Gastrocnemius medialis (tissue), 4 donors: Measurements from ENCODE around the gene CDK5RAP1. TPM values are rescaled to one million over a fixed set of nuclear protein-coding genes. Genes with fewer than 3 reads are reported as not detected.

Experiments used
- ATAC-seq, 2 donors: fragments of 150-250 bp; one replicate each; pipeline ENCODE4 v1.9.1; 2016
- DNase-seq, 2 donors: peaks; one replicate each; pipeline ENCODE4 v3.0.0-alpha.2; 2019
- H3K27ac ChIP-seq, 4 donors: fragments of 200-600 bp; sonication (generic); 1 replicate in 1 of 4; 2 replicates in 3 of 4; pipeline ENCODE4 v1.5.1; 2016 to 2018; ENCODE audit warnings: mild to moderate bottlenecking in 2 of 4, moderate library complexity in 1 of 4
- H3K27me3 ChIP-seq, 3 donors: fragments of 200-600 bp; sonication (generic) in 2 of 3; 1 replicate in 1 of 3; 2 replicates in 2 of 3; pipeline versions ENCODE4 v1.5.1 to v1.6.0; 2016 to 2019; ENCODE audit warnings: mild to moderate bottlenecking in 1 of 3, moderate library complexity in 1 of 3
- H3K36me3 ChIP-seq, 2 donors: fragments of 200-600 bp; sonication (generic) in 1 of 2; one replicate each; pipeline ENCODE4 v1.5.1; 2017 to 2018
- H3K4me1 ChIP-seq, 2 donors: fragments of 200-600 bp; sonication (generic) in 1 of 2; one replicate each; pipeline ENCODE4 v1.5.1; 2016 to 2017; ENCODE audit warnings: mild to moderate bottlenecking in 2 of 2
- H3K4me3 ChIP-seq, 4 donors: fragments of 200-600 bp; sonication (generic) in 3 of 4; 1 replicate in 1 of 4; 2 replicates in 3 of 4; pipeline ENCODE4 v1.5.1; 2016 to 2019; ENCODE audit warnings: mild to moderate bottlenecking in 2 of 4
- H3K9me3 ChIP-seq, 3 donors: fragments of 200-600 bp; sonication (generic) in 2 of 3; 1 replicate in 1 of 3; 2 replicates in 2 of 3; pipeline ENCODE4 v1.5.1; 2016 to 2019
- POLR2A ChIP-seq, 2 donors: fragments of 450-650 bp; IDR thresholded peaks; one replicate each; pipeline ENCODE4 v1.6.1; 2017; ENCODE audit warnings: antibody characterized with exemption in 2 of 2, mild to moderate bottlenecking in 2 of 2, moderate library complexity in 2 of 2
- in situ Hi-C, 4 donors: fragments of 200-750 bp; cut with MboI; loops; one replicate each; pipeline versions ENCODE4 v1.15.0 to v1.8.0; 2017; ENCODE audit warnings: low sequenced_read_pairs in 4 of 4
- intact Hi-C: fragments of 100-400 bp; cut with DNase I; formaldehyde crosslinking; loops from one replicate; pipeline ENCODE4 v1.15.1; 2023; ENCODE audit warnings: low total_unique reads
- total RNA-seq, 4 donors: library from RNA; depleted of rRNA; stranded (reverse); fragments of >200 nt; gene quantifications; one replicate each; pipeline versions ENCODE4 v1.1.0 to v1.2.3, GENCODE V29; 2016
- TF ChIP-seq, protein P1 (sequence below), 5 experiments: fragments of 450-650 bp in 3 of 5; fragments of 200-600 bp in 2 of 5; sonication (generic) in 2 of 5; IDR thresholded peaks in 4 of 5; conservative IDR thresholded peaks in 1 of 5; 1 replicate in 4 of 5; 2 replicates in 1 of 5; pipeline ENCODE4 v1.5.1; 2016 to 2019; ENCODE audit warnings: antibody characterized with exemption in 5 of 5, mild to moderate bottlenecking in 3 of 5, moderate library complexity in 3 of 5

CDK5RAP1 gene
- total RNA-seq, 4 donors from 2014 or later, result 23.2 to 27.6 (median 25.8) TPM

DNA sequence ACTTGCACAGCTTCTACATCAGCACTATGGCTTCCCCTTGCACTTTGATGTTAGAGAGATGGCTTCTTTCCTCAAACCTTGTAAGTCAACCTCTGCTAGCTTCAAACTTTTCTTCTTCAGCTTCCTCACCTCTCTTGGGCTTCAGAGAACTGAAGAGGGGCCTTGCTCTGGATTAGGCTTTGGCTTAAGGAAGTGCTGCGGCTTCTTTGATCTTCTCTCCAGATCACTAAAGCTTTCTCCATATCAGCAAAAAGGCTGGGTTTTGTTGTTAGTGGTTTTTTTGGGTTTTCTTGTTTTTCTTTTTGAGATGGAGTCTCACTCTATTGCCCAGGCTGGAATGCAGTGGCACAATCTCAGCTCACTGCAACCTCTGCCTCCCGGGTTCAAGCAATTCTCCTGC, 24.0 kb downstream of the CDK5RAP1 start:
- DNase-seq, result no peak
- Histone ChIP-seq H3K9me3 (no peaks in the 10 kb centered on the region), H3K4me1 (no peaks in the 10 kb centered on the region), H3K4me3 (no peak overlapping the region), H3K27ac (no peak overlapping the region), H3K36me3 (peaks cover 0 to 80% of the 10 kb centered on the region in 2 donors), H3K27me3 (no peaks in the 10 kb centered on the region)
- no peak for ATAC-seq
- intact Hi-C loops, result no loop called here
- in situ Hi-C loops, result no loop called here
- TF ChIP-seq, protein P1, sequence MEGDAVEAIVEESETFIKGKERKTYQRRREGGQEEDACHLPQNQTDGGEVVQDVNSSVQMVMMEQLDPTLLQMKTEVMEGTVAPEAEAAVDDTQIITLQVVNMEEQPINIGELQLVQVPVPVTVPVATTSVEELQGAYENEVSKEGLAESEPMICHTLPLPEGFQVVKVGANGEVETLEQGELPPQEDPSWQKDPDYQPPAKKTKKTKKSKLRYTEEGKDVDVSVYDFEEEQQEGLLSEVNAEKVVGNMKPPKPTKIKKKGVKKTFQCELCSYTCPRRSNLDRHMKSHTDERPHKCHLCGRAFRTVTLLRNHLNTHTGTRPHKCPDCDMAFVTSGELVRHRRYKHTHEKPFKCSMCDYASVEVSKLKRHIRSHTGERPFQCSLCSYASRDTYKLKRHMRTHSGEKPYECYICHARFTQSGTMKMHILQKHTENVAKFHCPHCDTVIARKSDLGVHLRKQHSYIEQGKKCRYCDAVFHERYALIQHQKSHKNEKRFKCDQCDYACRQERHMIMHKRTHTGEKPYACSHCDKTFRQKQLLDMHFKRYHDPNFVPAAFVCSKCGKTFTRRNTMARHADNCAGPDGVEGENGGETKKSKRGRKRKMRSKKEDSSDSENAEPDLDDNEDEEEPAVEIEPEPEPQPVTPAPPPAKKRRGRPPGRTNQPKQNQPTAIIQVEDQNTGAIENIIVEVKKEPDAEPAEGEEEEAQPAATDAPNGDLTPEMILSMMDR (IDR thresholded peaks at IDR 0.05 in 4 of 5, conservative IDR thresholded peaks at IDR 0.05 in 1 of 5), result no peak
- TF ChIP-seq POLR2A (IDR thresholded peaks at IDR 0.05), result no peak

DNA sequence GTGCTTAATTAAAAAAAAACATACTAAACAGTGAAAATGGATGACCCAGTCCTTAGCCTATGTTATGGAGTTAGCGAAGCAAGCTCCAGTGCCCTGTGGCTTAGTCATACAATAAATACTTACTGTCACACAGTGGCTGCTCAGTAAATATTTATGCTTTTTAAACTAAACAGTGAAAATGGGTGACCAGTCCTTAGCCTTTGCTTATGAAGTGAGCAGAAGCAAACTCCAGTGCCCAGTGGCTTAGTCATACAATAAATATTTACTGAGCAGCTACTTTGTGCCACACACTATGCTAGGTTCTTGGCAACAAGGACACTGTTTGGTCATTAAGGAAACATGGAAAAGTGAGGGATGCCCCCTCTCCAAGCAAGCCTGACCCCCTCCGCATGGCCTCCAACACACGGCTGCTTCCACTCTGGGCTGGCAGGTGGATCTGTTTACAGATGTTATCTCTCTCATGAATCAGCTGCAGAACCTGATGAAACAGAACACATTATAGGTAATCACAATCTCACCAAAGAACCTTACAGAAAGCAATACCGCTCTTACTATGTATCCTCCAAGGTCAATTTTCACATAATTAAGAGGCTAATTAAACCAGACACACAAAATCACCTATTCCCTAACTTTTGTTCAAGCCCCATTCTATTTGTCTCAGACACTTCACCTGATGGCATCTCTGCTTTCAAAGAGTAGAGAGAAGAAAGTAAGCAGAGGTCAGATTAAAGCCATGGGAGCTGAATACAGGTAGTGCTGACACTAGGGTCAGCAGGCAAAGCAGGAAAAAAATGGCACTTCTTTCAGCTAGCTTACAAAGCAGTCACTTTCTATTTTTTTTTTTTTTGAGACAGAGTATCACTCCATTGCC, 27.3 kb downstream of the CDK5RAP1 start:
- TF ChIP-seq POLR2A (IDR thresholded peaks at IDR 0.05), result no peak
- TF ChIP-seq, protein P1 (IDR thresholded peaks at IDR 0.05 in 4 of 5, conservative IDR thresholded peaks at IDR 0.05 in 1 of 5), result no peak
- H3K27me3 ChIP-seq, result no peaks in the 10 kb centered on the region
- DNase-seq, result no peak
- no peak overlapping the region for H3K27ac ChIP-seq
- intact Hi-C loops, result no loop called here
- peaks cover 0 to 81% of the 10 kb centered on the region in 2 donors for H3K36me3 ChIP-seq
- in situ Hi-C loops, result no loop called here
- H3K4me1 ChIP-seq, result no peaks in the 10 kb centered on the region
- H3K4me3 ChIP-seq, result no peak overlapping the region
- no peak for ATAC-seq
- H3K9me3 ChIP-seq, result no peaks in the 10 kb centered on the region

DNA sequence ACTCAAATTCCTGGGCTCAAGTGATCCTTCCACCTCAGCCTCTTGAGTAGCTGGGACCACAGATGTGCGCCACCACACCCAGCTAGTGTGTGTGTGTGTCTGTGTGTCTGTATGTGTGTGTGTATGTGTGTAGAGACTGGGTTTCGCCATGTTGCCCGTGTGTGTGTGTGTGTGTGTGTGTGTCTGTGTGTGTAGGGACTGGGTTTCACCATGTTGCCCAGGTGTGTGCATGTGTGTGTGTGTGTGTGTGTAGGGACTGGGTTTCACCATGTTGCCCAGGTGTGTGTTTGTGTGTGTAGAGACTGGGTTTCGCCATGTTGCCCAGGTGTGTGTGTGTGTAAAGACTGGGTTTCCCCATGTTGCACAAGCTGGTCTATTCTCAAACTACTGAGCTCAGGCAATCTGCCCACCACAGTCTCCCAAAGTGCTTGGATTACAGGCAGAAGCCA, 28.3 kb downstream of the CDK5RAP1 start:
- in situ Hi-C loops (no loop called here), intact Hi-C loops (no loop called here)
- ATAC-seq, result no peak

DNA sequence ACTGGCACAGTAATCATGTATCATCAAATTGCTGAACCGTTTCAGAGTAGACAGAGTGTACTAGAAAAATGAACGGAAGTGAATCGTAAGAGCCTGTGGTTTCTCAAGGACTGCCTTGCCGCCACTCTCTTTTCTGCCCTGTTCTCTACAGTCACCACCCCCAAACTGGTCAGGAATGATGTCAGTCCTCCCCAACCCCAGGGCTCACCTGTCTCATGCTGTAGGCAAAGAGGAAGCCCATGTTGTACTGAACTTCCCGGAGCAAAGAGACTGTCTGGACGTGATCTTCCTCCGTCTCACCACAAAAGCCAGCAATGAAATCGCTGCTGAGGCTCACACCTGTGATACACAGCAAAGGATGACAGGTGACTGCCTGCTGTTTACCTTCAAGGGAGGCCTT, 31.0 kb downstream of the CDK5RAP1 start:
- ATAC-seq (no peak), DNase-seq (no peak)
- intact Hi-C loops, result no loop called here
- in situ Hi-C loops, result no loop called here
- Histone ChIP-seq H3K36me3 (peaks cover 0 to 85% of the 10 kb centered on the region in 2 donors), H3K27me3 (no peaks in the 10 kb centered on the region), H3K4me1 (no peaks in the 10 kb centered on the region), H3K4me3 (no peak overlapping the region), H3K27ac (no peak overlapping the region), H3K9me3 (no peaks in the 10 kb centered on the region)
- TF ChIP-seq, protein P1 (IDR thresholded peaks at IDR 0.05 in 4 of 5, conservative IDR thresholded peaks at IDR 0.05 in 1 of 5), result no peak
- TF ChIP-seq POLR2A (IDR thresholded peaks at IDR 0.05), result no peak

More for the DNA sequence above, 28.3 kb downstream of the CDK5RAP1 start:
- Histone ChIP-seq H3K27me3 (no peaks in the 10 kb centered on the region), H3K27ac (no peak overlapping the region), H3K36me3 (peaks cover 0 to 79% of the 10 kb centered on the region in 2 donors), H3K4me1 (no peaks in the 10 kb centered on the region), H3K4me3 (no peak overlapping the region), H3K9me3 (no peaks in the 10 kb centered on the region)
- DNase-seq, result no peak
- TF ChIP-seq POLR2A (IDR thresholded peaks at IDR 0.05), result no peak
- TF ChIP-seq, protein P1 (IDR thresholded peaks at IDR 0.05 in 4 of 5, conservative IDR thresholded peaks at IDR 0.05 in 1 of 5), result no peak
